HT1080 (cell line): ENCODE results near the gene ETV1. TPM values are rescaled to one million over a fixed set of nuclear protein-coding genes. Genes with fewer than 3 reads are reported as not detected.

Experiments
- small RNA-seq: library from RNA; depleted of rRNA; stranded (forward); fragments of <200 nt; gene quantifications from one replicate; pipeline ENCODE3, GENCODE V24; 2014
- total RNA-seq: library from RNA; depleted of rRNA; stranded (reverse); fragments of >200 nt; shearing (Covaris generic); gene quantifications from 2 replicates; pipeline ENCODE4 v1.2.3, GENCODE V29; 2014

Gene ETV1
- total RNA-seq, 1 experiment from 2014 or later, result 9.3 TPM

Small RNAs within 50 kb of the gene (small RNA-seq; reads per million reads assigned to genes)
- not detected for gene RF00019
